Testis (tissue), 3 donors: ENCODE data around the gene UGT2B11. TPM values are rescaled to one million over a fixed set of nuclear protein-coding genes. Genes with fewer than 3 reads are reported as not detected.
"Not testable (repeated sequence)": the region's sequence is repeated elsewhere in the genome, so short reads cannot be mapped to it uniquely, and the experiment has no call there.

Experiments used
- DNase-seq: peaks from one replicate; pipeline ENCODE4 v3.0.0-alpha.2; 2019
- H3K27ac ChIP-seq, 2 donors: fragments of 200-600 bp; sonication (generic); one replicate each; pipeline ENCODE4 v1.5.1; 2019
- H3K27me3 ChIP-seq: fragments of 200-600 bp; sonication (generic); one replicate; pipeline ENCODE4 v1.5.1; 2019
- H3K36me3 ChIP-seq: fragments of 200-600 bp; sonication (generic); one replicate; pipeline ENCODE4 v1.5.1; 2017; ENCODE audit warnings: low read depth; ENCODE audit errors: missing control alignments
- H3K4me1 ChIP-seq: fragments of 200-600 bp; sonication (generic); one replicate; pipeline ENCODE4 v1.5.1; 2019
- H3K4me3 ChIP-seq, 2 donors: fragments of 200-600 bp; sonication (generic); one replicate each; pipeline ENCODE4 v1.5.1; 2017 to 2019
- H3K9me3 ChIP-seq: fragments of 200-600 bp; sonication (generic); one replicate; pipeline ENCODE4 v1.5.1; 2017
- CTCF ChIP-seq, 3 experiments: fragments of 450-650 bp in 2 of 3; fragments of 200-600 bp in 1 of 3; sonication (generic) in 1 of 3; IDR thresholded peaks; one replicate each; pipeline ENCODE4 v1.5.1; 2016 to 2019; ENCODE audit warnings: antibody characterized with exemption in 3 of 3, mild to moderate bottlenecking in 2 of 3, moderate library complexity in 1 of 3
- POLR2A ChIP-seq: fragments of 450-650 bp; IDR thresholded peaks from one replicate; pipeline ENCODE4 v1.6.1; 2017; ENCODE audit warnings: antibody characterized with exemption, mild to moderate bottlenecking, moderate library complexity
- whole genome bisulfite sequencing, 2 donors: methylation state at CpG; one replicate each; pipeline ENCODE4 v1.1.5; 2018; 5-methylcytosine and 5-hydroxymethylcytosine counted together
- intact Hi-C: fragments of 100-400 bp; cut with DNase I; formaldehyde crosslinking; loops from one replicate; pipeline ENCODE4 v1.15.1; 2023; ENCODE audit warnings: low total_unique reads
- polyA plus RNA-seq: library from polyadenylated mRNA; stranded (reverse); fragments of 350-450 nt; fragmentation: Illumina TruSeq; extraction: RNeasy Lipid Tissue Mini Kit (QIAGEN cat#74804); gene quantifications from one replicate; pipeline ENCODE4 v1.2.3, GENCODE V29; 2014; ENCODE audit warnings: low read depth, low replicate concordance; ENCODE audit not compliant: insufficient read depth
- total RNA-seq, 2 donors: library from RNA; depleted of rRNA; stranded (reverse); fragments of >200 nt; gene quantifications; one replicate each; pipeline ENCODE4 v1.2.3, GENCODE V29; 2016

Gene UGT2B11
- total and polyA plus RNA-seq, 3 donors from 2014 or later: 0.12 TPM; not detected in 2

- 84 to 88% methylated on average over 2 of the region's 2 CpGs for WGBS, 2 donors
- no peaks in the 10 kb centered on the region for H3K4me1 ChIP-seq
Observed at GRCh38 chr4:69239092-69239491, 24.5 kb upstream of the UGT2B11 start.

GRCh38 chr4:69224891-69225290, 10.3 kb upstream of the UGT2B11 start:
- Histone ChIP-seq H3K9me3 (no peaks in the 10 kb centered on the region), H3K4me1 (no peaks in the 10 kb centered on the region), H3K4me3 (no peak overlapping the region), H3K36me3 (no peaks in the 10 kb centered on the region), H3K27ac (no peak overlapping the region), H3K27me3 (no peaks in the 10 kb centered on the region)
- intact Hi-C loops: no loop called here
- TF ChIP-seq CTCF (IDR thresholded peaks at IDR 0.05) (no peak), POLR2A (no peak)
- 16 to 30% methylated on average over 2 of the region's 2 CpGs for WGBS, 2 donors
- DNase-seq: no peak

More at GRCh38 chr4:69239092-69239491, 24.5 kb upstream of the UGT2B11 start:
- no peak for DNase-seq
- no peak for TF ChIP-seq POLR2A
- no peaks in the 10 kb centered on the region for H3K27me3 ChIP-seq
- no peak overlapping the region for H3K27ac ChIP-seq
- no peaks in the 10 kb centered on the region for H3K36me3 ChIP-seq
- H3K4me3 ChIP-seq: no peak overlapping the region
- intact Hi-C loops: no loop called here
- no peaks in the 10 kb centered on the region for H3K9me3 ChIP-seq

- H3K27me3 ChIP-seq, DNase-seq, H3K4me1 ChIP-seq, intact Hi-C loops, H3K36me3 ChIP-seq, H3K4me3 ChIP-seq, H3K9me3 ChIP-seq, H3K27ac ChIP-seq: not testable (repeated sequence)
- 83 to 88% methylated on average over 6 of the region's 6 CpGs for WGBS, 2 donors
Observed at GRCh38 chr4:69223277-69223676, 8.7 kb upstream of the UGT2B11 start.

GRCh38 chr4:69218491-69218890, 3.9 kb upstream of the UGT2B11 start:
- H3K27ac ChIP-seq, H3K9me3 ChIP-seq, H3K4me3 ChIP-seq, H3K27me3 ChIP-seq, H3K36me3 ChIP-seq, H3K4me1 ChIP-seq, DNase-seq, intact Hi-C loops: not testable (repeated sequence)
- 70 to 72% methylated on average over 2 of the region's 2 CpGs for WGBS, 2 donors

- no peaks in the 10 kb centered on the region for H3K4me1 ChIP-seq
- TF ChIP-seq CTCF (IDR thresholded peaks at IDR 0.05): no peak
- TF ChIP-seq POLR2A: no peak
- WGBS, 2 donors: 88 to 95% methylated on average over 1 of the region's 1 CpG
- H3K36me3 ChIP-seq: no peaks in the 10 kb centered on the region
- no peak for DNase-seq
- no peak overlapping the region for H3K27ac ChIP-seq
- no peaks in the 10 kb centered on the region for H3K9me3 ChIP-seq
- intact Hi-C loops: no loop called here
- no peak overlapping the region for H3K4me3 ChIP-seq
- no peaks in the 10 kb centered on the region for H3K27me3 ChIP-seq
Observed at GRCh38 chr4:69210911-69211310, 3.6 kb downstream of the UGT2B11 start.

- WGBS, 2 donors: 86 to 93% methylated on average over 4 of the region's 4 CpGs
- H3K4me1 ChIP-seq, DNase-seq, H3K36me3 ChIP-seq, H3K27me3 ChIP-seq, H3K9me3 ChIP-seq, H3K4me3 ChIP-seq, intact Hi-C loops, H3K27ac ChIP-seq: not testable (repeated sequence)
Observed at GRCh38 chr4:69198506-69198905, 16.0 kb downstream of the UGT2B11 start.

GRCh38 chr4:69196209-69196965, 18.2 kb downstream of the UGT2B11 start:
- Histone ChIP-seq H3K4me3 (no peak overlapping the region), H3K27me3 (no peaks in the 10 kb centered on the region), H3K36me3 (no peaks in the 10 kb centered on the region), H3K4me1 (no peaks in the 10 kb centered on the region), H3K27ac (no peak overlapping the region), H3K9me3 (no peaks in the 10 kb centered on the region)
- intact Hi-C loops: no loop called here
- TF ChIP-seq CTCF (IDR thresholded peaks at IDR 0.05) (no peak), POLR2A (no peak)
- no peak for DNase-seq
- 81 to 82% methylated on average over 3 of the region's 3 CpGs for WGBS, 2 donors
